Liver (tissue), 9 donors: ENCODE data around the gene PRKACG. TPM values are rescaled to one million over a fixed set of nuclear protein-coding genes. Genes with fewer than 3 reads are reported as not detected.

Experiments
- DNase-seq: peaks from one replicate; pipeline ENCODE4 v3.0.0-alpha.2; 2017; ENCODE audit warnings: low spot score
- H3K27ac ChIP-seq, 2 donors: one replicate each; pipeline ENCODE4 v1.7.0; 2013; ENCODE audit warnings: inconsistent platforms in 2 of 2, low read length in 2 of 2, control low read depth in 1 of 2, low read depth in 1 of 2, mild to moderate bottlenecking in 1 of 2
- H3K27me3 ChIP-seq, 4 donors: one replicate each; pipeline versions ENCODE4 v1.6.1 to v1.7.0; 2013; ENCODE audit warnings: low read length in 3 of 4, inconsistent platforms in 1 of 4, mild to moderate bottlenecking in 1 of 4, moderate library complexity in 1 of 4; ENCODE audit not compliant: control insufficient read depth in 4 of 4, insufficient read depth in 4 of 4
- H3K36me3 ChIP-seq, 4 donors: one replicate each; pipeline versions ENCODE4 v1.6.1 to v1.7.0; 2013; ENCODE audit warnings: low read length in 3 of 4, mild to moderate bottlenecking in 3 of 4, low read depth in 1 of 4, moderate library complexity in 1 of 4; ENCODE audit not compliant: control insufficient read depth in 4 of 4, insufficient read depth in 3 of 4
- H3K4me1 ChIP-seq, 4 donors: one replicate each; pipeline versions ENCODE4 v1.6.1 to v1.7.0; 2013; ENCODE audit warnings: low read length in 3 of 4, mild to moderate bottlenecking in 3 of 4, moderate library complexity in 1 of 4; ENCODE audit not compliant: control insufficient read depth in 4 of 4, insufficient read depth in 4 of 4
- H3K4me3 ChIP-seq, 3 donors: one replicate each; pipeline versions ENCODE4 v1.6.1 to v1.7.0; 2013; ENCODE audit warnings: low read length in 3 of 3, control low read depth in 1 of 3, low read depth in 1 of 3, mild to moderate bottlenecking in 1 of 3
- H3K9ac ChIP-seq, 2 donors: one replicate each; pipeline ENCODE4 v1.7.0; 2013; ENCODE audit warnings: low read length in 2 of 2, mild to moderate bottlenecking in 2 of 2, moderate library complexity in 2 of 2, control low read depth in 1 of 2, low read depth in 1 of 2
- H3K9me3 ChIP-seq, 4 donors: one replicate each; pipeline versions ENCODE4 v1.6.1 to v1.7.0; 2013; ENCODE audit warnings: low read length in 3 of 4; ENCODE audit not compliant: control insufficient read depth in 4 of 4
- ATF3 ChIP-seq: IDR thresholded peaks from 2 replicates; pipeline ENCODE4 v1.6.1; 2016; ENCODE audit warnings: antibody characterized with exemption
- CTCF ChIP-seq: fragments of 150-350 bp; IDR thresholded peaks from 2 replicates; pipeline ENCODE4 v1.5.1; 2017; ENCODE audit warnings: improper control_type of control experiment, low read depth, low read length; ENCODE audit not compliant: missing input control
- FOXA1 ChIP-seq: IDR thresholded peaks from 2 replicates; pipeline ENCODE4 v1.6.1; 2016; ENCODE audit warnings: antibody characterized with exemption
- FOXA2 ChIP-seq: IDR thresholded peaks from 2 replicates; pipeline ENCODE4 v1.6.1; 2016; ENCODE audit warnings: antibody characterized with exemption
- GABPA ChIP-seq, 2 donors: IDR thresholded peaks in 1 of 2; conservative IDR thresholded peaks in 1 of 2; 2 replicates each; pipeline ENCODE4 v1.6.1; 2016; ENCODE audit warnings: antibody characterized with exemption in 2 of 2, mild to moderate bottlenecking in 1 of 2, moderate library complexity in 1 of 2
- HNF4A ChIP-seq, 2 donors: conservative IDR thresholded peaks; 2 replicates each; pipeline ENCODE4 v1.6.1; 2016; ENCODE audit warnings: antibody characterized with exemption in 2 of 2, mild to moderate bottlenecking in 2 of 2
- HNF4G ChIP-seq: IDR thresholded peaks from 2 replicates; pipeline ENCODE4 v1.6.1; 2016; ENCODE audit warnings: antibody characterized with exemption
- RAD21 ChIP-seq, 2 donors: IDR thresholded peaks; 2 replicates each; pipeline ENCODE4 v1.6.1; 2016; ENCODE audit warnings: antibody characterized with exemption in 2 of 2, mild to moderate bottlenecking in 2 of 2
- REST ChIP-seq: IDR thresholded peaks from 2 replicates; pipeline ENCODE4 v1.6.1; 2016; ENCODE audit warnings: antibody characterized with exemption, mild to moderate bottlenecking
- RXRA ChIP-seq, 2 donors: IDR thresholded peaks; 2 replicates each; pipeline ENCODE4 v1.6.1; 2017 to 2018; ENCODE audit warnings: antibody characterized with exemption in 2 of 2, mild to moderate bottlenecking in 1 of 2
- SP1 ChIP-seq: IDR thresholded peaks from 2 replicates; pipeline ENCODE4 v1.6.1; 2018; ENCODE audit warnings: antibody characterized with exemption, mild to moderate bottlenecking
- TAF1 ChIP-seq: conservative IDR thresholded peaks from 2 replicates; pipeline ENCODE4 v1.6.1; 2016; ENCODE audit warnings: antibody characterized with exemption, mild to moderate bottlenecking
- YY1 ChIP-seq: IDR thresholded peaks from 2 replicates; pipeline ENCODE4 v1.6.1; 2016; ENCODE audit warnings: antibody characterized with exemption, mild to moderate bottlenecking
- ZBTB33 ChIP-seq: IDR thresholded peaks from 2 replicates; pipeline ENCODE4 v1.6.1; 2016; ENCODE audit warnings: antibody characterized with exemption
- WGBS: extraction: QIAGEN DNeasy Blood & Tissue Kit; methylation state at CpG from one replicate; pipeline ENCODE4 v1.1.7; 2013; 5-methylcytosine and 5-hydroxymethylcytosine counted together
- polyA plus RNA-seq, 2 donors: library from polyadenylated mRNA; stranded (reverse) in 1 of 2; unstranded in 1 of 2; fragments of 200-250 nt in 1 of 2; fragments of >200 nt in 1 of 2; fragmentation: Nextera tagmentation in 1 of 2; extraction: Ambion mirVana in 1 of 2; gene quantifications; one replicate each; pipeline versions ENCODE4 v1.2.1 to v1.2.3, GENCODE V29; 2013 to 2015
- total RNA-seq, 2 donors: library from RNA; depleted of rRNA; stranded (reverse); fragments of >200 nt; gene quantifications; one replicate each; pipeline ENCODE4 v1.2.3, GENCODE V29; 2014
- donor health status: healthy.
- donor health status: healthy.
- donor health status: healthy.
- donor health status: healthy.
- donor health status: healthy.

The PRKACG gene
- total and polyA plus RNA-seq, 4 donors: not detected

- 47% methylated on average over 1 of the region's 1 CpG for WGBS
- H3K9me3 ChIP-seq: no peaks in the 10 kb centered on the region
- no peak for TF ChIP-seq CTCF
- no peak for TF ChIP-seq ZBTB33
- TF ChIP-seq RAD21 (IDR thresholded peaks at IDR 0.05): no peak
- no peak for TF ChIP-seq HNF4G
- TF ChIP-seq RXRA (IDR thresholded peaks at IDR 0.05): no peak
- no peak for TF ChIP-seq YY1
- no peak for TF ChIP-seq REST
- no peak for TF ChIP-seq HNF4A (conservative IDR thresholded peaks at IDR 0.05)
- TF ChIP-seq ATF3: no peak
- no peak for TF ChIP-seq FOXA1
- TF ChIP-seq TAF1: no peak
- H3K27ac ChIP-seq: no peak overlapping the region
- no peak overlapping the region for H3K9ac ChIP-seq
- DNase-seq: no peak
- peaks cover 0 to under 1% (median 0%) of the 10 kb centered on the region in 4 donors for H3K27me3 ChIP-seq
- no peaks in the 10 kb centered on the region for H3K4me1 ChIP-seq
- no peaks in the 10 kb centered on the region for H3K36me3 ChIP-seq
- H3K4me3 ChIP-seq: no peak overlapping the region
These were observed 4.2 kb downstream of the PRKACG start for GRCh38 chr9:69009708-69010107.

GRCh38 chr9:69004836-69005235 is 9.1 kb downstream of the PRKACG start:
- no peak overlapping the region for H3K4me3 ChIP-seq
- no peak overlapping the region for H3K9ac ChIP-seq
- WGBS: 63% methylated on average over 2 of the region's 2 CpGs
- TF ChIP-seq TAF1: no peak
- no peak for TF ChIP-seq GABPA (IDR thresholded peaks at IDR 0.05 in 1 of 2, conservative IDR thresholded peaks at IDR 0.05 in 1 of 2)
- no peak for TF ChIP-seq ATF3
- TF ChIP-seq FOXA1: no peak
- TF ChIP-seq RAD21 (IDR thresholded peaks at IDR 0.05): no peak
- TF ChIP-seq RXRA (IDR thresholded peaks at IDR 0.05): no peak
- no peak for TF ChIP-seq FOXA2
- TF ChIP-seq SP1: no peak
- TF ChIP-seq HNF4G: no peak
- TF ChIP-seq CTCF: no peak
- no peak for DNase-seq
- no peaks in the 10 kb centered on the region for H3K9me3 ChIP-seq
- peaks cover 0 to 4% (median under 1%) of the 10 kb centered on the region in 4 donors for H3K27me3 ChIP-seq
- H3K4me1 ChIP-seq: no peaks in the 10 kb centered on the region
- no peak overlapping the region for H3K27ac ChIP-seq
- no peaks in the 10 kb centered on the region for H3K36me3 ChIP-seq
